Tibial nerve (tissue), 4 donors: ENCODE measurements around the gene ASTN1. TPM values are rescaled to one million over a fixed set of nuclear protein-coding genes. Genes with fewer than 3 reads are reported as not detected.

ENCODE experiments used
- DNase-seq, 2 donors: peaks; one replicate each; pipeline ENCODE4 v3.0.0-alpha.2; 2019; ENCODE audit warnings: low spot score in 2 of 2
- H3K27ac ChIP-seq, 4 donors: fragments of 200-600 bp; sonication (generic) in 3 of 4; one replicate each; pipeline ENCODE4 v1.5.1; 2017 to 2019; ENCODE audit warnings: mild to moderate bottlenecking in 1 of 4
- H3K27me3 ChIP-seq, 2 donors: fragments of 200-600 bp; sonication (generic) in 1 of 2; one replicate each; pipeline versions ENCODE4 v1.5.1 to v1.6.0; 2017 to 2019
- H3K36me3 ChIP-seq, 3 donors: fragments of 200-600 bp; sonication (generic); one replicate each; pipeline ENCODE4 v1.5.1; 2018 to 2019
- H3K4me1 ChIP-seq, 4 donors: fragments of 200-600 bp; sonication (generic) in 3 of 4; one replicate each; pipeline ENCODE4 v1.5.1; 2017 to 2019
- H3K4me3 ChIP-seq, 4 donors: fragments of 200-600 bp; sonication (generic) in 3 of 4; one replicate each; pipeline ENCODE4 v1.5.1; 2017 to 2019; ENCODE audit warnings: mild to moderate bottlenecking in 1 of 4, moderate library complexity in 1 of 4
- H3K9me3 ChIP-seq, 4 donors: fragments of 200-600 bp; sonication (generic) in 3 of 4; one replicate each; pipeline ENCODE4 v1.5.1; 2017 to 2019
- EP300 ChIP-seq, 2 donors: sonication (generic); formaldehyde crosslinking; IDR thresholded peaks; one replicate each; pipeline ENCODE4 v1.6.1; 2017; ENCODE audit warnings: antibody characterized with exemption in 2 of 2, mild to moderate bottlenecking in 1 of 2
- POLR2A ChIP-seq, 2 donors: fragments of 450-650 bp; IDR thresholded peaks; one replicate each; pipeline ENCODE4 v1.6.1; 2017; ENCODE audit warnings: antibody characterized with exemption in 2 of 2, mild to moderate bottlenecking in 2 of 2, moderate library complexity in 2 of 2
- WGBS, 2 donors: methylation state at CpG; one replicate each; pipeline ENCODE4 v1.1.5; 2018; 5-methylcytosine and 5-hydroxymethylcytosine counted together
- small RNA-seq: library from RNA; depleted of rRNA; stranded (forward); fragments of <200 nt; gene quantifications from one replicate; pipeline ENCODE3, GENCODE V24; 2016
- total RNA-seq, 4 donors: library from RNA; depleted of rRNA; stranded (reverse); fragments of >200 nt; gene quantifications; one replicate each; pipeline ENCODE4 v1.1.0, GENCODE V29; 2016
- TF ChIP-seq, protein P1 (sequence below), 5 experiments: fragments of 200-600 bp in 3 of 5; fragments of 450-650 bp in 2 of 5; sonication (generic) in 3 of 5; IDR thresholded peaks; one replicate each; pipeline ENCODE4 v1.5.1; 2016 to 2019; ENCODE audit warnings: antibody characterized with exemption in 5 of 5, mild to moderate bottlenecking in 3 of 5, moderate library complexity in 2 of 5

Gene ASTN1
- total RNA-seq, 4 donors from 2014 or later, result 0.30 to 0.63 TPM; not detected in 2

DNA sequence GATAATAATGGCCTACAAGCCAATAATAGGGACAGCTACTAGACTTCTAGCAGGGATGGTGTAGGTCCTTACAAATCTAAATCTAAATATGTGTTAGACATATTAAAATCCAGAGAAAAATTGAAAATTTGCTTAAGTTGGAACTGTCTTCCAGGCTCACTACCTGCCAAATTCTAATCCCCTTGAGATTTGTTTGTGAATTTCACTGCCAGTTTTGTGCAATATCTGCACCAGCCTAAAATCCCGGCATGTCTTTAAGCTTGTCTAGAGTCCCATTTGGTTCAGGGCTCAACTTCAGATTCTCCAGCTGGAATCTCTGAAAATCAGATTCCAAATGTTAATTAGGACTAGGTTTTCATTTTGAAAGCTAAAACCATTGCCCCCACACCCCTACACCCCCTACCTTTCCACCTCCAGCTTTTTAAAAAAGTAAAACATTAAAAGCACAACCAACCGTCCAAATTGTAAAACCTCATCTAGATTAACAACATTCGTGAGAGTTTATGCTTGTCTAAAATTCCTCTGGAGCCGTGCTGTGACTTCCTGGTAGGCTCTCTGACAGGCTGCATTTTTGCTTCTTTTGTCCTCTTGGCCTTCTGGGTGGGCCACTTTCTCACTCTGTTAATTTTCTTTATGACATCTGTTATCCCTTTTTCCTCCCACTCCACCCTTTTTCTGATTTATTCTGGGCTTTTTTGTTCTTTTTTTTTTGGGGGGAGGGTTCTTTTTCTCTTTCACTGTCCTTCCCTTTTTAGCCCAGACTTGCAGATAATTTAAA, 352.8 kb downstream of the ASTN1 start:
- H3K9me3 ChIP-seq, result no peaks in the 10 kb centered on the region
- no peak overlapping the region for H3K27ac ChIP-seq
- H3K4me3 ChIP-seq, result no peak overlapping the region
- no peaks in the 10 kb centered on the region for H3K27me3 ChIP-seq
- no peaks in the 10 kb centered on the region for H3K36me3 ChIP-seq
- WGBS, 2 donors, result 18 to 32% methylated on average over 4 of the region's 4 CpGs
- DNase-seq, result no peak
- TF ChIP-seq POLR2A (IDR thresholded peaks at IDR 0.05) (no peak), EP300 (IDR thresholded peaks at IDR 0.05) (no peak)
- TF ChIP-seq, protein P1, sequence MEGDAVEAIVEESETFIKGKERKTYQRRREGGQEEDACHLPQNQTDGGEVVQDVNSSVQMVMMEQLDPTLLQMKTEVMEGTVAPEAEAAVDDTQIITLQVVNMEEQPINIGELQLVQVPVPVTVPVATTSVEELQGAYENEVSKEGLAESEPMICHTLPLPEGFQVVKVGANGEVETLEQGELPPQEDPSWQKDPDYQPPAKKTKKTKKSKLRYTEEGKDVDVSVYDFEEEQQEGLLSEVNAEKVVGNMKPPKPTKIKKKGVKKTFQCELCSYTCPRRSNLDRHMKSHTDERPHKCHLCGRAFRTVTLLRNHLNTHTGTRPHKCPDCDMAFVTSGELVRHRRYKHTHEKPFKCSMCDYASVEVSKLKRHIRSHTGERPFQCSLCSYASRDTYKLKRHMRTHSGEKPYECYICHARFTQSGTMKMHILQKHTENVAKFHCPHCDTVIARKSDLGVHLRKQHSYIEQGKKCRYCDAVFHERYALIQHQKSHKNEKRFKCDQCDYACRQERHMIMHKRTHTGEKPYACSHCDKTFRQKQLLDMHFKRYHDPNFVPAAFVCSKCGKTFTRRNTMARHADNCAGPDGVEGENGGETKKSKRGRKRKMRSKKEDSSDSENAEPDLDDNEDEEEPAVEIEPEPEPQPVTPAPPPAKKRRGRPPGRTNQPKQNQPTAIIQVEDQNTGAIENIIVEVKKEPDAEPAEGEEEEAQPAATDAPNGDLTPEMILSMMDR (IDR thresholded peaks at IDR 0.05), result no peak
- no peaks in the 10 kb centered on the region for H3K4me1 ChIP-seq

DNA sequence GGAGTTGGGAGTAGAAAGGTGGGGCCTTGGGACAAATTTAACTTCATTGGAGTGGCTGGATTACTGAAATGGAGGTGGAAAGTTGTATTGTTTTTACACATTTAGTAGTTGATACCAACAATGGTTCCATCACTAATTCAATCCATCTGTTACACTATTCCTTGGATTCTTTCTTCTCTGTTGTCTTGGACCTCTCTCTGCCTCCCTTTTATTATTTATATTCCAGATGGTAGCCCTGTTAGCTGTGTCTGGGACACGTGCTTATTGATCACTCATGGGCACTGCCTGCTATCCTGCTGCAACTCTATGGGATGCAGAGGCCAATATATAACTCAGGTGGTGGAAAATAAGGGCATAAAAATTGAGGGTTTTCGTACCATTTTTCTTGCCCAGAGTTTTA, 355.2 kb downstream of the ASTN1 start:
- TF ChIP-seq, protein P1 (IDR thresholded peaks at IDR 0.05), result no peak
- TF ChIP-seq POLR2A (IDR thresholded peaks at IDR 0.05) (no peak), EP300 (IDR thresholded peaks at IDR 0.05) (no peak)
- no peaks in the 10 kb centered on the region for H3K4me1 ChIP-seq
- no peak for DNase-seq
- 82% methylated on average over 2 of the region's 2 CpGs for WGBS, 2 donors
- H3K27me3 ChIP-seq, result no peaks in the 10 kb centered on the region
- no peak overlapping the region for H3K4me3 ChIP-seq
- H3K9me3 ChIP-seq, result no peaks in the 10 kb centered on the region
- no peaks in the 10 kb centered on the region for H3K36me3 ChIP-seq
- H3K27ac ChIP-seq, result no peak overlapping the region

Small RNA genes lying within 50 kb of the gene (small RNA-seq; reads per million reads assigned to genes)
- gene MIR488, result not detected

Other genes with a start within 250 kb of the ASTN1 start
- gene BRINP2, start 6.2 kb upstream of the ASTN1 start, total RNA-seq, result not detected